ENCODE data around the gene NHEJ1.

The NHEJ1 gene

DNA sequence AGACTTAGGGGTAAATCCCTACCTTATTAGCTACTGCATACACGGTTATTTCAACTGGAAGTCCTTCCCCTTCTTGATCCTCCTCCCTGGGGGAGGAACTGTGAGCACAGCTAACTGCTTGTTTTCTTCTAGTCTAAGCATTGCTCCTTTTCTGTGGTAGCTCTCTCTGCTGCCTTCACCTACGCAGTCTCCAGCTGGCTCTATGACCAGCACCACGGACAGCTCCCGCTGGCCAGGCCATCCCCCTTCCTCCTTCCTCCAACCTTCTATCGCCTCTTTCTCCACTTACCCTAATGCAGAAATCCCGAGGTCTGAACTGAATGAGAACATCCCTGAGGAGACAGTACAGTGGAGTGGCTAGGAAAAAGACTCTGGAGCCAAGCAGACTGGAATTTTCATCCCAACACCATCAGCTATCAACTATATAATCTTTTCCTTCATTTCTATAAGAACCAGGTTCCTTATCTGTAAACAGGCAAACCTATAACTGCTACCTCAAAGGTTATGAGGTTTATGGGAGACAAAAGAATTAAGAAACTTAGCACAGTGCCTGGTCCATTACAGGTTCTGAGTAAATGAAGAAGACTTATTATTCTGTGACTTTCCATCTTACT lies 114.6 kb downstream of the NHEJ1 start:
- no peaks in the 10 kb centered on the region for H3K27me3 ChIP-seq (ENCODE audit: insufficient read depth, low read depth, severe bottlenecking)
- TF ChIP-seq, protein P1, sequence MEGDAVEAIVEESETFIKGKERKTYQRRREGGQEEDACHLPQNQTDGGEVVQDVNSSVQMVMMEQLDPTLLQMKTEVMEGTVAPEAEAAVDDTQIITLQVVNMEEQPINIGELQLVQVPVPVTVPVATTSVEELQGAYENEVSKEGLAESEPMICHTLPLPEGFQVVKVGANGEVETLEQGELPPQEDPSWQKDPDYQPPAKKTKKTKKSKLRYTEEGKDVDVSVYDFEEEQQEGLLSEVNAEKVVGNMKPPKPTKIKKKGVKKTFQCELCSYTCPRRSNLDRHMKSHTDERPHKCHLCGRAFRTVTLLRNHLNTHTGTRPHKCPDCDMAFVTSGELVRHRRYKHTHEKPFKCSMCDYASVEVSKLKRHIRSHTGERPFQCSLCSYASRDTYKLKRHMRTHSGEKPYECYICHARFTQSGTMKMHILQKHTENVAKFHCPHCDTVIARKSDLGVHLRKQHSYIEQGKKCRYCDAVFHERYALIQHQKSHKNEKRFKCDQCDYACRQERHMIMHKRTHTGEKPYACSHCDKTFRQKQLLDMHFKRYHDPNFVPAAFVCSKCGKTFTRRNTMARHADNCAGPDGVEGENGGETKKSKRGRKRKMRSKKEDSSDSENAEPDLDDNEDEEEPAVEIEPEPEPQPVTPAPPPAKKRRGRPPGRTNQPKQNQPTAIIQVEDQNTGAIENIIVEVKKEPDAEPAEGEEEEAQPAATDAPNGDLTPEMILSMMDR (IDR thresholded peaks at IDR 0.05; ENCODE audit: low read depth, low read length), result no peak
- no peaks in the 10 kb centered on the region for H3K9me3 ChIP-seq (ENCODE audit: severe bottlenecking)
- H3K4me3 ChIP-seq (ENCODE audit: low read depth, low read length), result no peak overlapping the region
- no peaks in the 10 kb centered on the region for H3K36me3 ChIP-seq
- H3K27ac ChIP-seq, result no peak overlapping the region
- no peak for DNase-seq

DNA sequence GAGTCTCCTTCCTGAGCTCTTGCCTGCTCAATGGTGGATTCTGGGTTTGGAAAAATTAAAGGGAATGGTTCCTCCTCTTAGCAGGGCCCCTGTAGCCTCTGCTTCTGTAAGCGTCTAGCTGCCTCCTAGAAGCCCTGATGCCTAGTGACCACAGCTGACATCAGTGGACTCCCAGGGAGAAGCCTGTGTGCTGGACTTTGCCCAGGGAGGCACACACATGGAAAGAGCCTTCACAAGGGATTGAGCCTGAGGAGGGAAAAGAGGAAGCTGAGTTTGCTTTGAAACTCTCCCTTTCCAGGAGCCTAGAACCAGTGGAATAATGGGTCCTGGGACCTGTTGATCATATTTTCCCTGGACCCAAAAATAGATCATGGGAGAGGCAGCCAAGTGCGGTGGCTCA lies 117.9 kb downstream of the NHEJ1 start:
- Histone ChIP-seq H3K27me3 (ENCODE audit: insufficient read depth, low read depth, severe bottlenecking) (no peaks in the 10 kb centered on the region), H3K9me3 (ENCODE audit: severe bottlenecking) (no peaks in the 10 kb centered on the region), H3K36me3 (no peaks in the 10 kb centered on the region), H3K27ac (no peak overlapping the region), H3K4me3 (ENCODE audit: low read depth, low read length) (no peak overlapping the region)
- TF ChIP-seq, protein P1 (IDR thresholded peaks at IDR 0.05; ENCODE audit: low read depth, low read length), result no peak
- no peak for DNase-seq

DNA sequence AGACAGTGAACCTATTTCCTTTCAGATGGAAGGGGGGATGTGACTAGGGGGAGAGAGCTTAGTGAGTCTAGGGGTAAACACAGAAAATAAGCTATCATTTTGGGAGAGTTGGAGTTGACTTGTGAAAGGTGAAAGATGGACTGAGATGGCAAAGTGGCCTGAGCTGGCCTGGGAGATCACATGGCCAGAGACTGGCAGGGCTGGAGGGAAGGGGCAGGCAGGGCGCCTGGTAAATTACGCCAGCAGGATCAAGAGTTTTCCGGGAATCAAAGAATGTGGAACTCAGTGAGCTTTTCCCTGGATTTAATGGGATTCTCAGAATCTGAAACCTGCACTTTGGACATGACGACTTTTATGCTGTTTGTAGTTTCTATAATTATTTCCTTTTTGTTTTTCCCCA lies 118.5 kb downstream of the NHEJ1 start:
- H3K27me3 ChIP-seq (ENCODE audit: insufficient read depth, low read depth, severe bottlenecking), result no peaks in the 10 kb centered on the region
- H3K27ac ChIP-seq, result no peak overlapping the region
- DNase-seq, result no peak
- no peaks in the 10 kb centered on the region for H3K9me3 ChIP-seq (ENCODE audit: severe bottlenecking)
- TF ChIP-seq, protein P1 (IDR thresholded peaks at IDR 0.05; ENCODE audit: low read depth, low read length), result no peak
- H3K36me3 ChIP-seq, result no peaks in the 10 kb centered on the region
- H3K4me3 ChIP-seq (ENCODE audit: low read depth, low read length), result no peak overlapping the region

DNA sequence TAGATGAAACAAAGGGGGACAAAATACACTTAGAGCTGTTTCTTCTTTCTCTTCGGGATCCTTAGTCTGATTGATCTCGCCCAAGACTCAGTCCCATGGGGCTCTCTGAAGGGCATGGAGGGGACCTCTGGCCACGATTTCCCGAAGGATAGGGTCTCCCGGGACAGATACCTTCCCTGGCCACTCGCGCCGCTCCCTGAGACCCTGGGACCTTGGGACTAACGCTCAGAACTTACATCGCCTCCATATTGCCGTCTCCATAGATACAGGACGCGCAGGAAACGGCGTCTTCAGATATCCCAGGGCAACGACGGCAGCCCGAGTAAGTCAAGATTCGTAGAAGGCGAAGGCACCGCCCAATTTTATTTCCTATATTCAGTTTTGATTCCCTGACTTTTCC lies 119.4 kb downstream of the NHEJ1 start, which contains the start of gene CFAP65:
CFAP65 (minus strand) TSS at position 265 of the 400 bp plus-strand sequence. CDS start 2,468 bp downstream, outside the sequence.
- DNase-seq, result peak; percentile 61
- no peak within 1 kb of the TSS for H3K27ac ChIP-seq
- H3K36me3 ChIP-seq, result no peaks in the 10 kb centered on the region
- H3K27me3 ChIP-seq (ENCODE audit: insufficient read depth, low read depth, severe bottlenecking), result no peaks in the 10 kb centered on the region
- H3K9me3 ChIP-seq (ENCODE audit: severe bottlenecking), result no peaks in the 10 kb centered on the region
- peak within 1 kb of the TSS; percentile 52 for H3K4me3 ChIP-seq (ENCODE audit: low read depth, low read length)
- TF ChIP-seq, protein P1 (IDR thresholded peaks at IDR 0.05; ENCODE audit: low read depth, low read length), result no peak

DNA sequence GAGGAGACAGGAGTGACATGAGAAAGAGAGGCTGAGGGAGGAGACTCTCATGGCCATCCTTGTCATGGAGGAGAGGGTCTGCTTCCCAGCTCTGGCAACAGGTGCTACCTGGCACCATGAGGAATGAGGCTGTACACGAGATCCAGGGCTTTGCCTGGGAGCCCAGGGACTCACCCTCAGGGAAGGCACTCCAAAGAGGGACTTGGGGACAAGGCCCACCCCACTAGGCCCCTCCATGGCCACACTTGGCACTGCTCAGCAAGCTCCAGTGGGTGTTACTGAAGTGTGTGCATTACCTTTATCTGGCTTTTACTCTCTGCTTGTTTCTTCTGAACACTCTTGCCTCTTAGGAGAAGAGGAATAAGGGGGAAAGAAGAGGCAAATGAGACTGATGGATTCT lies 122.0 kb downstream of the NHEJ1 start:
- Histone ChIP-seq H3K9me3 (ENCODE audit: severe bottlenecking) (no peaks in the 10 kb centered on the region), H3K27ac (no peak overlapping the region), H3K4me3 (ENCODE audit: low read depth, low read length) (no peak overlapping the region), H3K27me3 (ENCODE audit: insufficient read depth, low read depth, severe bottlenecking) (no peaks in the 10 kb centered on the region), H3K36me3 (no peaks in the 10 kb centered on the region)
- no peak for DNase-seq
- TF ChIP-seq, protein P1 (IDR thresholded peaks at IDR 0.05; ENCODE audit: low read depth, low read length), result no peak
